Neural cell (in vitro differentiated cells): ENCODE data around the gene GON4L. TPM values are rescaled to one million over a fixed set of nuclear protein-coding genes. Genes with fewer than 3 reads are reported as not detected.

Experiments used
- H2AFZ ChIP-seq: fragments of 200-600, 300-800 bp; sonication (generic), shearing (Covaris generic); 2 replicates; pipeline ENCODE4 v1.6.0; 2014; ENCODE audit warnings: low read depth, mild to moderate bottlenecking, antibody characterized with exemption, low read length, moderate library complexity
- H3F3A ChIP-seq: fragments of 200-600 bp; shearing (Covaris generic); 2 replicates; pipeline ENCODE4 v1.6.1; 2016; ENCODE audit warnings: mild to moderate bottlenecking, moderate library complexity, mixed read lengths, antibody characterized with exemption, low read length; ENCODE audit not compliant: insufficient read depth, poor library complexity, severe bottlenecking
- H3K27ac ChIP-seq: fragments of 200-600, 300-800 bp; sonication (generic), shearing (Covaris generic); 2 replicates; pipeline ENCODE4 v1.5.1; 2014; ENCODE audit warnings: mild to moderate bottlenecking, low read length, moderate library complexity
- H3K27me3 ChIP-seq: fragments of 300-800, 200-600 bp; sonication (generic), shearing (Covaris generic); 2 replicates; pipeline ENCODE4 v1.6.0; 2014; ENCODE audit warnings: mild to moderate bottlenecking, low read depth, low read length, moderate library complexity; ENCODE audit not compliant: insufficient read depth
- H3K36me3 ChIP-seq: fragments of 300-800, 200-600 bp; sonication (generic), shearing (Covaris generic); 2 replicates; pipeline ENCODE4 v1.5.1; 2014; ENCODE audit warnings: mild to moderate bottlenecking, antibody characterized with exemption, low read length, moderate library complexity; ENCODE audit not compliant: insufficient read depth
- H3K4me2 ChIP-seq: fragments of 300-800, 200-600 bp; sonication (generic), shearing (Covaris generic); 2 replicates; pipeline ENCODE4 v1.6.0; 2014; ENCODE audit warnings: mild to moderate bottlenecking, low read length
- H3K4me3 ChIP-seq: fragments of 300-800, 200-600 bp; sonication (generic), shearing (Covaris generic); 2 replicates; pipeline ENCODE4 v1.5.1; 2014; ENCODE audit warnings: mild to moderate bottlenecking, low read length, moderate library complexity
- H3K79me2 ChIP-seq: fragments of 200-600 bp; shearing (Covaris generic); replicated peaks from 2 replicates; pipeline ENCODE4 v1.6.0; 2014; ENCODE audit warnings: mild to moderate bottlenecking, low read length, moderate library complexity; ENCODE audit not compliant: insufficient read depth
- H3K9ac ChIP-seq: fragments of 300-800, 200-600 bp; sonication (generic), shearing (Covaris generic); 2 replicates; pipeline ENCODE4 v1.6.1; 2016; ENCODE audit warnings: mild to moderate bottlenecking, low read length, mixed read lengths
- H3K9me2 ChIP-seq: fragments of 200-600 bp; shearing (Covaris generic); 2 replicates; pipeline ENCODE4 v1.6.1; 2016; ENCODE audit warnings: mild to moderate bottlenecking, low read length, mixed read lengths; ENCODE audit not compliant: insufficient read depth
- H3K9me3 ChIP-seq: fragments of 200-600, 300-800 bp; sonication (generic), shearing (Covaris generic); 2 replicates; pipeline ENCODE4 v1.6.1; 2016; ENCODE audit warnings: mild to moderate bottlenecking, mixed run types, low read length, moderate library complexity, mixed read lengths
- H4K20me1 ChIP-seq: fragments of 200-600 bp; shearing (Covaris generic); 2 replicates; pipeline ENCODE4 v1.6.1; 2016; ENCODE audit warnings: mild to moderate bottlenecking, mixed run types; ENCODE audit not compliant: insufficient read depth
- CTCF ChIP-seq: fragments of 450-650 bp; IDR thresholded peaks from 2 replicates; pipeline ENCODE4 v1.5.1; 2014; ENCODE audit warnings: antibody characterized with exemption, mild to moderate bottlenecking, moderate library complexity; ENCODE audit not compliant: poor library complexity, severe bottlenecking
- EP300 ChIP-seq: fragments of 450-650 bp; conservative IDR thresholded peaks from 2 replicates; pipeline ENCODE4 v1.6.1; 2014; ENCODE audit warnings: antibody characterized with exemption, mild to moderate bottlenecking, moderate library complexity; ENCODE audit not compliant: poor library complexity, severe bottlenecking
- EZH2 ChIP-seq: fragments of 200-600, 300-800 bp; shearing (Covaris generic), sonication (generic); IDR thresholded peaks from 2 replicates; pipeline ENCODE4 v1.6.1; 2014; ENCODE audit warnings: antibody characterized with exemption, low read length, borderline replicate concordance, mild to moderate bottlenecking; ENCODE audit not compliant: insufficient read depth, poor library complexity, severe bottlenecking
- MXI1 ChIP-seq: fragments of 450-650 bp; conservative IDR thresholded peaks from 2 replicates; pipeline ENCODE4 v1.6.1; 2014; ENCODE audit warnings: antibody characterized with exemption, mild to moderate bottlenecking; ENCODE audit not compliant: poor library complexity, severe bottlenecking
- POLR2AphosphoS5 ChIP-seq: IDR thresholded peaks from 2 replicates; pipeline ENCODE4 v1.6.1; 2012
- RAD21 ChIP-seq: fragments of 450-650 bp; conservative IDR thresholded peaks from 2 replicates; pipeline ENCODE4 v1.6.1; 2014; ENCODE audit warnings: antibody characterized with exemption, mild to moderate bottlenecking, moderate library complexity
- REST ChIP-seq: IDR thresholded peaks from 2 replicates; pipeline ENCODE4 v1.6.1; 2012; ENCODE audit warnings: borderline replicate concordance
- SMC3 ChIP-seq: fragments of 450-650 bp; conservative IDR thresholded peaks from 2 replicates; pipeline ENCODE4 v1.6.1; 2014; ENCODE audit warnings: antibody characterized with exemption, mild to moderate bottlenecking, moderate library complexity; ENCODE audit not compliant: poor library complexity
- TAF1 ChIP-seq: IDR thresholded peaks from 2 replicates; pipeline ENCODE4 v1.6.1; 2012; ENCODE audit warnings: low read depth
- polyA plus RNA-seq: library from polyadenylated mRNA; depleted of rRNA; stranded (reverse); fragments of >200 nt; gene quantifications from 2 replicates; pipeline ENCODE4 v1.2.3, GENCODE V29; 2014

GON4L gene
- polyA plus RNA-seq, 1 donor from 2014 or later: 30.2 TPM

- no peak overlapping the region for H3K4me3 ChIP-seq
- no peaks in the 10 kb centered on the region for H3K27me3 ChIP-seq
- H3F3A ChIP-seq: peaks cover 11% of the 10 kb centered on the region
- H3K27ac ChIP-seq: peak overlapping the region; percentile 95
- no peaks in the 10 kb centered on the region for H3K36me3 ChIP-seq
- no peaks in the 10 kb centered on the region for H3K9me3 ChIP-seq
- H3K79me2 ChIP-seq: no peaks in the 10 kb centered on the region
- no peak overlapping the region for H3K4me2 ChIP-seq
- no peak overlapping the region for H3K9ac ChIP-seq
- no peak overlapping the region for H2AFZ ChIP-seq
- H3K9me2 ChIP-seq: no peaks in the 10 kb centered on the region
- TF ChIP-seq RAD21 (no peak), EZH2 (no peak), SMC3 (no peak), TAF1 (no peak), POLR2AphosphoS5 (no peak), REST (no peak), CTCF (no peak), EP300 (no peak), MXI1 (no peak)
- no peaks in the 10 kb centered on the region for H4K20me1 ChIP-seq
Observed at GRCh38 chr1:155717041-155717440, 140.0 kb downstream of the GON4L start.

GRCh38 chr1:155715777-155716176, 141.2 kb downstream of the GON4L start:
- H3K9me3 ChIP-seq: no peaks in the 10 kb centered on the region

More at GRCh38 chr1:155715777-155716176, 141.2 kb downstream of the GON4L start:
- Histone ChIP-seq H3K27me3 (no peaks in the 10 kb centered on the region), H3K9me2 (no peaks in the 10 kb centered on the region), H3K4me2 (peak overlapping the region; percentile 15), H4K20me1 (no peaks in the 10 kb centered on the region), H3K79me2 (no peaks in the 10 kb centered on the region), H2AFZ (no peak overlapping the region), H3K4me3 (peak overlapping the region; percentile 46), H3F3A (peaks cover 11% of the 10 kb centered on the region), H3K27ac (peak overlapping the region; percentile 95), H3K36me3 (no peaks in the 10 kb centered on the region), H3K9ac (peak overlapping the region; percentile 53)
- TF ChIP-seq EZH2: no peak
- no peak for TF ChIP-seq RAD21
- no peak for TF ChIP-seq MXI1
- TF ChIP-seq REST: no peak
- TF ChIP-seq POLR2AphosphoS5: peak; percentile 61
- no peak for TF ChIP-seq SMC3
- TF ChIP-seq CTCF: no peak
- TF ChIP-seq EP300: peak; percentile 88
- TF ChIP-seq TAF1: no peak
